ENCODE data around the gene TRAPPC13.
"Not testable (repeated sequence)": the region's sequence is repeated elsewhere in the genome, so short reads cannot be mapped to it uniquely, and the experiment has no call there.

Gene TRAPPC13, protein sequence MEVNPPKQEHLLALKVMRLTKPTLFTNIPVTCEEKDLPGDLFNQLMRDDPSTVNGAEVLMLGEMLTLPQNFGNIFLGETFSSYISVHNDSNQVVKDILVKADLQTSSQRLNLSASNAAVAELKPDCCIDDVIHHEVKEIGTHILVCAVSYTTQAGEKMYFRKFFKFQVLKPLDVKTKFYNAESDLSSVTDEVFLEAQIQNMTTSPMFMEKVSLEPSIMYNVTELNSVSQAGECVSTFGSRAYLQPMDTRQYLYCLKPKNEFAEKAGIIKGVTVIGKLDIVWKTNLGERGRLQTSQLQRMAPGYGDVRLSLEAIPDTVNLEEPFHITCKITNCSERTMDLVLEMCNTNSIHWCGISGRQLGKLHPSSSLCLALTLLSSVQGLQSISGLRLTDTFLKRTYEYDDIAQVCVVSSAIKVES

DNA sequence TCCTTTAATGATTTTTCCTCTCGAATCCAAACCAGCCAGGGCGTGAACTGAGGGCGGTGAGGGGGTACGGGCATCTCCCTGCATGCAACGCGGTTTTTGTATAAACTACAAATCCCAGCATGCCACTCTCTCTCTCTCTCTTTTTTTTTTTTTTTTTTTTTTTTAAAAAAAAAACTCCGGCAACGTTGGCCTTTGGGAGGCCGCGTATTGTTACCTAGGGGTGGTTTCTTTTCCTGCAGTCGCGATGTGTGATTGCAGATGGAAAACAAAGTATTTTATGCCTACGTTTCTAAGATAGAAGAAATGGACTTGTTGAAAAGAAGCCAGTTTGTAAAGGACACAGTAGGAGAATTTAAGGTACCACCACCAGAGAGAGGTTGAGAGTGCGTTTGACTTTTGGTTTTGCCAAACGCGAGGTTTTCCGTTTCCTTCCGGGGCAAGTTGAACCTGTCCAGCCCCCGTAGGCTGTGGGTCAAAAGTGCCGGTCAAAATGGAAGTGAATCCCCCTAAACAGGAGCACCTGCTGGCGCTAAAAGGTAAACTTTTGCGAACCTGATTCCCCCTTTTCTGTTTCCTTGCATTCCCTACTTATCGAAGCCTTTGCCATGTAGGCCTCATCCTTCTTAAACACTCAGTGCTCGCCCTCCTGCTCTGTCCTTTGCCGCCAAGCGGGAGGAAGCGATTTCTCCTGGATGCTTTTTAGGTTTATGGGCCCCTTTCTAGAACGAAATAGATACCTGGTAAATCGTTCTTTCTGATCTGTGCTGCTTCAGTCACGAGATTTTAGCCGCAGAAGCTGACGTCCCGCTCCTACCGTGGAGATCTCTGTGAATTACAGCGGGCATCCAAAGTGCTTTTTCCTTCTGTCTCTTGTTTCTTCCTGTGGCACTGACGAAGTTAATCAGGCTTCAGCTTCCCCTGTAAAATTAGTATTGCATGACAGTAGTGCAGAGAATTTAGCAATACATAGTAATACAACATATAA is at the start of gene TRAPPC13, which contains the start of gene SHLD3:
Gene TRAPPC13 (plus strand): TSS at position 457 of the 985 bp plus-strand sequence. CDS start 34 bp downstream, at position 491.
Gene SHLD3 (plus strand): TSS at position 457 of the 985 bp plus-strand sequence. CDS start 4,561 bp downstream, outside the sequence.
- DNase-seq = peak; percentile 53 to 75 (median 70)

DNA sequence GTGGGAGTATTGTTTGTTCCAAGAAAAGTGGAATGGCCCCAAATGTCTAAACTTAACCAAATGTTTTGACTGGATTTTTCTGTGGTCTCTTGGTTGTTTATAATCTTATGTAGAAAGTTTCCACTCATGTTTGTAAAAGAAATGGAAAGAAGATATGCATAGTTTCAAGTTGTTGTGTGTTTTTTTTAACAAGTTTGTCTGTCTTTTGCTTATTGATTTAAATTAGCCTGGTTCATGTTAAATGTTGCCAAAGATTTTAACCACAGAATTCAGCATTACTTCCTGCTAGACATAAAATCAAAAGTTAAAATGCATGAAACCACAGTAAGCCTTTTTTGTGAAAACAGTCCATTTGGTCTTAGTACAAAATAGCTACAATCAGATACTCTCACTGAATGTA is 47.7 kb upstream of the TRAPPC13 start:
- DNase-seq = no peak

DNA sequence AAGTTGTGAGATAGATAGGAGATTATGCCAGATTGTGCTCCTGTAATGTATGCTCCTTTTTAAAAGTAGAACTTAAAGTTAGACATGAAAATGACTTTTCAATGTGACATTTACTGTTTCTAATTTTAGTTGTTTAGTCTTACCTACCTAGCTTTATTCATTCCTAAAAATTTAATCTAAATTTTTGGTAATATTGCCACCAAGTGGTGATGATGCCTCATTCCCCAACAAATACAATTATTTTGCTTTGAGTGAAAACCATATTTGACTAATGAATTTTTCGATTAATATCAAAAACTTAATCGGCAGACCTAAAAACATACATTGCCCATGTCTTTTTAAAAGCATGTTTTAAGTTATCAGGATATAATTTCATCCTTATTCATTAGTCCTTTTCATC is 36.1 kb upstream of the TRAPPC13 start:
- DNase-seq = no peak

DNA sequence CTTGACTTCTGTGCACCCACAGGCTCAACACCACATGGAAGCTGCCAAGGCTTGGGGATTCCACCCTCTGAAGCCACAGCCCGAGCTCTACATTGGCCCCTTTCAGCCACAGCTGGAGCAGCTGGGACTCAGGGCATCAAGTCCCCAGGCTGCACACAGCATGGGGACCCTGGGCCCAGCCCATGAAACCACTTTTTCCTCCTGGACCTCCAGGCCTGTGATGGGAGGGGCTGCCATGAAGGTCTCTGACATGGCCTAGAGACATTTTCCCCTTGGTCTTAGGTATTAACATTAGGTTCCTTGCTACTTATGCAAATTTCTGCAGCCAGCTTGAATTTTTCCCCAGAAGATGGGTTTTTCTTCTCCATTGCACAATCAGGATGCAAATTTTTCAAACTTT is 23.1 kb upstream of the TRAPPC13 start:
- DNase-seq = not testable (repeated sequence)

DNA sequence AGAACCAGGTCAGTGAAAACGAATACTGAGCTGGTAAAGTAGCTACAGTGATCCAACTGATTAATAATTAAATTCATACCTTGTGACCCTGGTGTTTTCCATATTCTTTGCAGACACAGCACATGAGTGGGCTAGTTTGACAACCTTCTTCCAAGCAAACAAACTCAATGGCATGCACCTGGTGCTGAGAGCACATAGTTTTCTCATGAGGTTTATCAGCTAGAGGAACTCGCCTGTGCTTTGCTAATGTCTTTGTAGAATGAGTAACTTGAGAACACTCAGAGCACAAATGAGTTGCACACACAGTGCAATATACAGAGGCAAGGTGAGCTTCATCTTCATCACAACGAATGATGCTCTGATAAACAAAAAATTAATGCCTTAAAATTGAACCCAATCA is 13.3 kb upstream of the TRAPPC13 start:
- DNase-seq = no peak

DNA sequence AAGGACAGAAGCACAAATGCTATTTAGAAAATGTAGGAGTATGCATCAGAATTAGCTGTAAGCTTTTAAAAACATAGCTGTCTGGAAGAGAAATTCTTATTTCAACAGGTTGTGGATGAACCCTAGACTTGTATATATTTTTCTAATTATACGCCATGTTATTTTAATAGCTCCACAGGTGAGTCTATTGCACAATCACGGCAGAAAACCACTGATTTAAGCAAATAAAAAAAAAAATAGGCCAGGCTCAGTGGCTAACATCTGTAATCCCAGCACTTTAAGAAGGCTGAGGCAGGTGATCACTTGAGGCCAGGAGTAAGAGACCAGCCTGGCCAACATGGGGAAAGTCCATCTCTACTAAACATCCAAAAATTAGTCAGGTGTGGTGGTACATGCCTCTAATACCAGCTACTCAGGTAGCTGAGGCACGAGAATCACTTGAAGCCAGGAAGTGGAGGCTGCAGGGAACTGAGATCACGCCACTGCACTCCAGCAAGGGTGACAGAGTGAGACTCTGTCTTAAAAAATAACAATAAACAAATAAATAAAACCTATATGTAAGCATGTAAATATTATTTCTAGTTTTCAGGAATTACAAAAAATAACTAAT is 12.4 kb upstream of the TRAPPC13 start:
- DNase-seq = no peak

DNA sequence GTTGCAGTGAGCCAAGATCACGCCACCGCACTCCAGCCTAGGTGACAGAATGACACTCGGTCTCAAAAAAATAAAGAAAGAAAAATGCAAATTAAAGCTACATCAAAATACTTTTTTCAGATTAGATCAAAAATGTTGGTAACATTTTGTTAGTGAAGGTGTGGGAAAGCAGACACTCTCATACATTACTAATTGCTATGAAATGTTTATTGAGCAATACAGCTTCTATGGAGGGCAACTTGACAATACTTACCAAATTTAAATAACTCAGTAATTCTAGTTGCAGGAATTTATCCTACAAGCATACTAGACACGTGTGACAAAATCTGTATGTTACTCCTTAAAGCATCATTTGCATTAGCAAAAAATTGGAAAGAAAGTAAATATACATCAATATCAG is 4.8 kb upstream of the TRAPPC13 start:
- no peak for DNase-seq

DNA sequence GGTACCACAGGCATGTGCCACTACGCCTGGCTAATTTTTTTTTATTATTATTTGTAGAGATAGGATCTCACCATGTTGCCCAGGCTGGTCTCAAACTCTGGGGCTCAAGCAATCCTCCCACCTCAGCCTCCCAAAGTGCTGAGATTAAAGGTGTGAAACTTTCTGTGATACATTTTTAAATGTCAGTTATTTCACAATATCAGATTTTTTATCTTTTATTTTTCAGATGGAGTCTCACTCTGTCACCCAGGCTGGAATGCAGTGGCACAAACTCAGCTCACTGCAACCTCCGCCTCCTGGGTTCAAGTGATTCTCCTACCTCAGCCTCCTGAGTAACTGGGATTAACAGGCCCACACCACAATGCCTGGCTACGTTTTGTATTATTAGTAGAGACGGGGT is 2.9 kb upstream of the TRAPPC13 start:
- DNase-seq = not testable (repeated sequence)

DNA sequence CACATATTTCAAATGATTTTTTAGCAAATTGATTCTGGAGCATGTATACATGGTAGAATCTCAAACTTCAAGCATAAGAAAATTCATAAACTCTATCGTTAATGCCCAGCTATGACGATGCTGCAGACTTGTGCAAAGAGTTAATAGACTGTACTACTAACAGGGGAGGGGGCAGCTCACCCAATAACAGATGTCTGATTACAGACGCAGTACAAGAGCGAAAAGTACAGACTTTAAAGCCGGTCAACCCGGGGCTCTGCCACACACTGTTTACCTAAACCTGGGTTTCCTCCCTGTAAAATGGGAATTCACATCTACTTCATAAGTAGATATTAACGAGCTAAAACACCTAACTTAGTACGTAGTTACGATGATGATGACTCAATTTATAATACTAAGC is 1.3 kb upstream of the TRAPPC13 start:
- no peak for DNase-seq

DNA sequence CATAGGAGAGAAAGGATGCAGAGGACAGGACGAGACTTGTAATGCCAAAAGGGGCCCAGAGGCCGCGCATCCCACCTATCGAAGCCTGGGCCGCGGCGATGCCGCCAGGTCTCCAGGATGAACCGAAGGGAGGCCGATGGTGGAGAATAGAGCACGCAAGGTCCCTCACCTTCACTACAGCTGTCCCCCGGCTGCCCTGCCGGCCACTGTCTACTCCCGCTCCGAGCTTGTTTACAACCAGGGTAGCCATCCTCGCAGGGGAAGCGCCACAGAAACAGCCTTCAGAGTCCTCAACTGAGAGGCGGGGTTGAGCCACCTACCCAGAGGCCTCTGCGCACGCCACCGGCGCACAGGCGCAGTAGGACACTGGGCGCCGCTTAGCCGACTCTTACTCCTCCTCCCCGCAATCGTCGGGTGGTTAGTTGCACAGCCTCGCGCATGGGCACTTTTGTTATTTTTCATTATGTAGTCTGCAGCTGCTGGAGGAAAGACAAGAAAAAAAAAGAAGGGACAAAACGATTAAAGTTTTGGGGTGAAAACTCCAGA is 729 bp upstream of the TRAPPC13 start, which contains the start of gene TRIM23:
Gene TRIM23 (minus strand): TSS at position 309 of the 546 bp plus-strand sequence. CDS start 59 bp downstream, at position 250.
- peak; percentile 72 to 87 (median 80) for DNase-seq

DNA sequence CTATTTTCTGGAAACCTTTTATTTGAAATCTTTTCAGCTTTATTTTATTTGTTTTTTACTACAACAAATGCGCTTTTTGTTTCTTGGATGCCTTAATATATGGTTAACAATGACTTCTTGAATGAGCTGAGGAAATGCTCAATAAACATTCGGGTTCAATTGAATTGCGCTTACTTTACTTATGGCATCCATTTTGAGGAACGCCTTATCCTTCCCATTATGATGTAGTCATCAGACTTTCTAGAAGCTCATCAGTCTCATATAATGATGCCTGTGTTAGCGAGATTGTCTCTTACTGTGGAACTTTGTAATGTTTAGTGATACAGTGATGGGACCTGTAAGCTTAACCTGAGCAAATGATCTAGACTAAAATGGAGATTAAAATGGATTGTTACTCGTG is 916 bp downstream of the TRAPPC13 start:
- DNase-seq = no peak

DNA sequence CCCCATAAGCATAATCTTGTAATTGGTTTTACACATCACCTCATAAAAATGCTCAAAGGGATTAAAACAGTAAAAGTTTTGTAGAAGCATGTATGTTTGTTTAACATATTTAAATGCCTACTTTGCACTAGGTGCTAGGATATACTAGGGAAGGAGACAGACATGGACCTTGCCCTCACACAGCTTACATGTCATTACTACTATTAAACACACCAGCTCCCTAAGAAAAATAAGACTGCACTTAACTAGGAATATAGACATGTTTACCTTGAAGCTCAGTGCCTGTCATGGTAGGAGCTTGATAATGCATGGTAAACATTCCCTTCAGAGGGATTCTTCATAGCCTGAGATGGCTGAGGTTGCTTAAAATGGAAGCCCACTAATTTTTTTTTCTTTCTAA is 6.2 kb downstream of the TRAPPC13 start:
- no peak for DNase-seq

DNA sequence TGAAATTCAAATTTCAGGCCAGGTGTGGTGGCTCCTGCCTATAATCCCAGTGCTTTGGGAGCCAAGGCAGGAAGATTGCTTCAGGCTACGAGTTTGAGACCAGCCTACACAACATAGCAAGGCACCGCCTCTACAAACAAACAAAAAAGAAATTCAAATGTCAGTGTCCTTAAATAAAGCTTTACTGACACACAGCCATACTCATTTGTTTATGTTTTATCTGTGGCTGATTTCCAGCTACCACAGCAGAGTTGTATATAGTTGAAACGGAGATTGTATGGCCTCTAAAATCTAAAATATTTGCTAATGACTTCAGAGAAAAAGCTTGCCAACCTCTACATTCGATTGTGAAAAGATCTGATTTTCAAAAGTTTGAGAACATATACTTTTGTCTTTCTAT is 15.4 kb downstream of the TRAPPC13 start:
- no peak for DNase-seq

DNA sequence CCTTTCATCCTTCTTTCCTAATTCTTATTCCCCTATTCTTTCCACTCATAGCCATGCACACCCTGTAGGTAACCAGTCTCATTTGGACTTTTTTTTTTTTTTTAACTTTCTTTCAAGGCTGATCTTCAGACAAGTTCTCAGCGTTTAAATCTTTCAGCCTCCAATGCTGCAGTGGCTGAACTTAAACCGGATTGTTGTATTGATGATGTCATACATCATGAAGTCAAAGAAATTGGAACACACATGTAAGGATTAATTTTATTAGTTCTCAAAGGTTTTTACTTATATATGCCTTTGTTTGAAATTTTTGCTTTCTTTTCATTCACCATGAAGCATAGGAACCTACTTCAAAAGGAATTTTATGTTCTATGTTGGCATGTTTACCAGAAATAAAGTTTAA is 22.1 kb downstream of the TRAPPC13 start:
- no peak for DNase-seq

DNA sequence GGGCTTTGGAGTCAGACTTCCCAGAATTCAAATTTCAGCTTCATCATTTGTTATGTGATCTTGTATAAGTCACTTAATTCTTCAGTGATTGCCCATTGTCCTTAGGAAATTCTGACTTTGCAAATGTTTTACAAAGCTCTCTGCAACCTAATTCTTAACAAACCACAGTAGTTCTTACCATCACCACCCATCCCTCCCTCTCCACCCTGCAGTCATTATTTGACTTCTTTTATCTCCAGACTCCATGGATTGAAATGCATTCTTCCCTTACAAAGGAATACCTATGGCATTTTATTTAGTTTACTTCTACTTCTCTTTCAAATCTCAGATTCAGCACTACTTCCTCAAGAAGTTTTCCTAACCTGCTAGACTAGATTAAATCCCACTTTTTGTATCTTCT is 23.1 kb downstream of the TRAPPC13 start:
- no peak for DNase-seq

DNA sequence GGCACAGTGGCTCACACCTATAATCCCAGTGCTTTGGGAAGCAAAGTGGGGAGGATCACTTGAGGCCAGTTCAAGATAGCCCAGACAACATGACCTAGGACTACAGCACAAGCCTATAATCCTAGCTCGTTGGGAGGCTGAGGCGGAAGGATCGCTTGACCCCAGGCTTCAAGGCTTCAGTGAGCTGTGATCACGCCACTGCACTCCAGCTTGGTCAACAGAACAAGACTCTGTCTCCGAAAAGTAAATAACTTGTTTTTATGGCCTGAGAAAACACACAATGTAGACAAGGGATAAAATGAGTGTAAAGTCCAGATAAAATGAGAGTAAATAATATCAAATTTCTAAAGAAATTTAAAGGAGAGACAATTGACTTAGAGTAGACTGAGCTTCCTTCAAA is 26.3 kb downstream of the TRAPPC13 start:
- DNase-seq = no peak

DNA sequence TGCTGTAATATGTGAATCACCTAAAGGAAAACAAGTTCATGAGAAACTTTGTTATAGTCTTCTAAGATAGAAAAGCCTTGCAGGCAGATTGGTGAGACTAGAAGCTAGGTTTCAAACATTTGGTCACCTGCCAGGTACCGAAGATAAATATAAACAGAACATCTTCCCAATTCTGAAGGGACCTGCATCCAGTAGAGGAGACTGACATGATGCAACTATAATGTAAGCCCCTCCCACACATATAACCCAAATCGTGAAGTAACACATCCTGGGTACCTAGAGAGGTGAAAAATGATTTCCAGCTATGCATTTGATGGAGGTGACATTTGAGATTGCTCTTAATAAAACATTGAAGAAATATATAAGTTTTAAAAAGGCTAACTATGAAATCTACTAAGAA is 29.9 kb downstream of the TRAPPC13 start:
- no peak for DNase-seq

DNA sequence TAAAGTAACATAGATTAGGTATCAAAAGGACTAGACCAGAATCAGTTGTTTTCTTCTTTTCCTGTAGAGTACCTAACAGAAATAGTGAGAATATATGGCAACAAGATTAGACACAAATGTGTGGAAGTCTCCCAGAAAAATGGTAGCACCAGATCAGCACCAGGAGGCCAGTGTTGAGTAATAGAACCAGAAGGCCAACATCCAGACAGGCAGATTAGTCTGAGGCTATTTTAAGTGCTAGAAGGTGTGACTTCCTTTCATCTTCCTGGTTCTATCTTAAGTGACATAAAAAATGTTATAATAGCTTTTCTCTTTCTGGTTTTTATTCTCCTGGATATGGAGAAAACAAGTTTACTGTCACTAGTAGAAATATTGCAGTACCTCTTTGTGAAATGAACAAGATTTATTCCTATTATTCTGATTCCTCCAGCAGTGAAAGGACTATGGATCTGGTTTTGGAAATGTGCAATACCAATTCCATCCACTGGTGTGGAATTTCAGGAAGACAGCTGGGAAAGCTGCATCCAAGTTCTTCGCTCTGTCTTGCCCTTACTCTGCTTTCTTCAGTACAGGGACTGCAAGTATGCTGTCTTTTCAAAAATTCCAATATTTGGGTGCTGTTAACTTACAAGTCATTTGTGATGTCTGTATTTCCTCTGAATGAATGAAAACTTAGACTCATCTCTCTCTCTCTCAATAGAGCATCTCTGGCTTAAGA is 39.1 kb downstream of the TRAPPC13 start:
- no peak for DNase-seq

DNA sequence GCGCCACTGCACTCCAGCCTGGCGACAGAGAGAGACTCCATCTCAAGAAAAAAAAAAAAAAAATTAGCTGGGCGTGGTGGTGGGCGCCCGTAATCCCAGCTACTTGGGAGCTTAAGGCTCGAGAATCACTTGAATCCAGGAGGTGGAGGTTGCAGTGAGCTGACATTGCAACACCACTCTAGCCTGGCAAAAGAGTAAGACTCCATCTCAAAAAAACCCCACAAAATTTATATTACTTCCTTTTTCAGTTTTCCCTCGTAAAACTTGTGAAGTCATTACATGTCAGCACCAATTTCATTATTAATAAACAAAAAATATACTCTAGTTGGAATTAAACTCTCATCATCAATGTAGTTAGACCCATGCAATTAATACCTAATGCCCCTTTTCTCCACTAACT is 43.9 kb downstream of the TRAPPC13 start:
- DNase-seq = no peak

DNA sequence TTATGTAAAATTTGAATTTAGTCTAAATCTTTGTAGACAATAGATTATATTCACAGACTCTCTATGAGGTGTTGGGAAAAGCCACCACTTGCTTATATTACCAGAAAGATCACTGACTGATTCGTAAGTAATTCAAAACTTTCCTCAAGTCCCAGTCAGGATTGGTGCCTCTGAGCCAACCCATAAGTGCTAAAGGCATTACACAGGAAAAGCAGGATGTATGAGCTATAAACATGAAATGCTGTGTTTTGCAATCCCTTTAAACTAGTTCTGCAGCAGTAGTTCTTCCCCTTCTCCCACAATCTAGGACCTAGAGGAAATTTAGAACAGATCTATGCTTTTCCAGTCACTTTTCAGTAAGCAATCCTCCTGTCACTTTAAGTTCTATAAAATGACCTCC is 48.0 kb downstream of the TRAPPC13 start:
- DNase-seq = no peak

DNA sequence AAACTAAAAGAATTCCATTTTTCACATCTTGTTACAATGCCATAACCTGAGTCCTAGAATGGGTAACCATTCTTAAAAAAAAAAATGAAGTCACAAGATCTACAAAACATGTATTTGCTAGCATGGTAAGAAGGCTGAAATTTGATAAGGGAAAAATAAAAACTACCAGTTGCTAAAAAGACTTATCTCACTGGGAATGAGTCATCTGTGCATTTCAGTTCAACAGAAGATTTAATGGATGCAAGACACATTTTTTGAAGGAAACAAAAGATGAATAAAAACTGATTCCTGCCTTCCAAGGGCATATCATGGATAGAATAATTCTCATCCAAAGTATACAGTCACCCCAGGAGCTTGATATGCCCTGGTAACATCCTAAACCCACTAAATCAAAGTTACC is 49.9 kb downstream of the TRAPPC13 start:
- DNase-seq = no peak

DNA sequence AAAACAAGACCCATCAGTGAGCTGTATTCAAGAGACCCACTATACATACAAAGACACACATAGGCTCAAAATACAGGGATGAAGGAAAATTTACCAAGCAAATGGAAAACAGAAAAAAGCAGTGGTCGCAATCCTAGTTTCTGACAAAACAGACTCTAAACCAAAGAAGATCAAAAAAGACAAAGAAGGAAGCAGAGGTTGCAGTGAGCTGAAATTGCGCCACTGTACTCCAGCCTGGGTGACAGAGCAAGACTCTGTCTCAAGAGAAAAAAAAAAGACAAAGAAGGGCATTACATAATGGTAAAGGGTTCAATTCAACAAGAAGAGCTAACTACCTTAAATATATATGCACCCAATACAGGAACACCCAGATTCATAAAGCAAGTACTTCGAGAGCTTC is 51.2 kb downstream of the TRAPPC13 start:
- DNase-seq = not testable (repeated sequence)

Data from activated CD4-positive, CD25-positive, alpha-beta regulatory T cell (primary cell).